Measurements from ENCODE around the gene IGF1R. TPM values are rescaled to one million over a fixed set of nuclear protein-coding genes. Genes with fewer than 3 reads are reported as not detected.

Gene IGF1R
- total and polyA plus RNA-seq, 2 of the 8 experiments (the other 6 are each of a cell fraction or from before 2014, with no cell fraction given): 32.9 to 109 TPM

- CTCF ChIA-PET (ENCODE audit: partially characterized antibody): no interaction called here
- WGBS, 2 experiments (ENCODE audit: extremely low coverage in 1 of 2, insufficient coverage in 1 of 2, insufficient read length in 1 of 2, insufficient replicate concordance in 2 of 2, low coverage in 1 of 2, low lambda C conversion rate in 2 of 2, missing lambda C conversion rate in 1 of 2): 66% methylated on average over 3 of the region's 3 CpGs; no CpG with 5 or more reads in 1 of the 2 experiments
- POLR2A ChIA-PET (ENCODE audit: partially characterized antibody): no interaction called here
These were observed 329.8 kb downstream of the IGF1R start for GRCh38 chr15:98978153-98978552.

More at GRCh38 chr15:98978153-98978552, 329.8 kb downstream of the IGF1R start:
- FAIRE-seq (no peak), DNase-seq (ENCODE audit: low read depth in 1 of 2, low spot score in 2 of 2) (no peak)
- Histone ChIP-seq H2BK5ac (ENCODE audit: low read depth, low read length) (no peak overlapping the region), H3K23me2 (ENCODE audit: low read depth, low read length) (no peaks in the 10 kb centered on the region), H4K91ac (replicated peaks; ENCODE audit: insufficient read length, low read length) (no peak overlapping the region), H2BK12ac (ENCODE audit: low read depth, low read length) (no peak overlapping the region), H3K14ac (ENCODE audit: insufficient read length) (no peak overlapping the region), H3K79me2 (ENCODE audit: control insufficient read depth in 1 of 2, insufficient read depth in 2 of 2, low read length in 2 of 2) (no peaks in the 10 kb centered on the region), H2AFZ (ENCODE audit: low read length) (no peak overlapping the region), H3K18ac (ENCODE audit: extremely low read depth, low read length) (no peak overlapping the region), H2BK15ac (ENCODE audit: low read length) (no peak overlapping the region), H3K4me3 (ENCODE audit: extremely low read depth in 1 of 4, insufficient read depth in 2 of 4, low read depth in 3 of 4, low read length in 4 of 4) (no peak overlapping the region), H3K9ac (replicated peaks in 1 of 4; ENCODE audit: extremely low read depth in 1 of 4, low read depth in 3 of 4, low read length in 3 of 4) (no peak overlapping the region), H3K27me3 (replicated peaks in 1 of 4; ENCODE audit: control insufficient read depth in 3 of 4, extremely low read depth in 1 of 4, insufficient read depth in 3 of 4, low read length in 3 of 4) (no peaks in the 10 kb centered on the region), H3K27ac (ENCODE audit: low read depth, low read length) (no peak overlapping the region), H4K8ac (ENCODE audit: extremely low read depth, insufficient read depth, low read length) (no peak overlapping the region), H4K20me1 (replicated peaks in 1 of 2; ENCODE audit: control insufficient read depth in 1 of 2, insufficient read depth in 2 of 2, low read length in 2 of 2) (no peaks in the 10 kb centered on the region), H3K23ac (ENCODE audit: insufficient read length) (no peak overlapping the region), H4K5ac (ENCODE audit: insufficient read length, low read depth, low read length) (no peak overlapping the region), H2BK20ac (ENCODE audit: low read length) (no peak overlapping the region), H3K56ac (replicated peaks; ENCODE audit: insufficient read length, low read depth, low read length) (no peak overlapping the region), H3K9me3 (ENCODE audit: insufficient read depth in 2 of 2, low read depth in 1 of 2, low read length in 1 of 2) (no peaks in the 10 kb centered on the region), H3K79me1 (ENCODE audit: low read depth, low read length) (no peaks in the 10 kb centered on the region), H3K36me3 (ENCODE audit: control insufficient read depth in 2 of 4, insufficient read depth in 4 of 4, low read length in 3 of 4) (no peaks in the 10 kb centered on the region), H2BK120ac (replicated peaks; ENCODE audit: low read depth, low read length) (no peak overlapping the region), H3K4ac (replicated peaks; ENCODE audit: insufficient read length, low read depth, low read length) (no peak overlapping the region), H2AK5ac (ENCODE audit: low read depth, low read length) (no peak overlapping the region), H3K4me2 (ENCODE audit: insufficient read depth in 1 of 2, low read depth in 2 of 2, low read length in 2 of 2) (no peak overlapping the region), H3K4me1 (replicated peaks in 1 of 4; ENCODE audit: control insufficient read depth in 3 of 4, insufficient read depth in 4 of 4, low read length in 3 of 4) (no peaks in the 10 kb centered on the region)
- TF ChIP-seq SP2 (IDR thresholded peaks at IDR 0.05; ENCODE audit: low read length) (no peak), BCL11A (IDR thresholded peaks at IDR 0.05; ENCODE audit: low read depth in 2 of 2, low read length in 2 of 2) (no peak), GABPA (IDR thresholded peaks at IDR 0.05; ENCODE audit: borderline replicate concordance, insufficient read depth, low read length) (no peak), GTF2F1 (IDR thresholded peaks at IDR 0.05; ENCODE audit: borderline replicate concordance, low read depth, low read length) (no peak), JUND (IDR thresholded peaks at IDR 0.05; ENCODE audit: low read length) (no peak), EZH2 (IDR thresholded peaks at IDR 0.05; ENCODE audit: low read depth, low read length, severe bottlenecking) (no peak), KDM1A (IDR thresholded peaks at IDR 0.05; ENCODE audit: borderline replicate concordance, low read length) (no peak), HDAC6 (IDR thresholded peaks at IDR 0.05; ENCODE audit: low read depth, low read length) (no peak), TAF1 (IDR thresholded peaks at IDR 0.05; ENCODE audit: low read depth, low read length) (no peak), RXRA (IDR thresholded peaks at IDR 0.05; ENCODE audit: insufficient read depth, low read depth, low read length) (no peak)
